Measurements from ENCODE around the gene SGMS1.

- no peak for TF ChIP-seq POLR2AphosphoS5 (IDR thresholded peaks at IDR 0.05)
- no peak for TF ChIP-seq CTCF (IDR thresholded peaks at IDR 0.05)
- TF ChIP-seq EP300 (IDR thresholded peaks at IDR 0.05): no peak
- no peak for TF ChIP-seq POLR2A (IDR thresholded peaks at IDR 0.05; ENCODE audit: low read depth)
Measured at GRCh38 chr10:50619166-50619565, 4.6 kb downstream of the SGMS1 start.
